SKM-1 treated with dmso at 0.1 percent for 144 hours (cell line): ENCODE results near the gene HFM1.
"Not testable (repeated sequence)": the region's sequence is repeated elsewhere in the genome, so short reads cannot be mapped to it uniquely, and the experiment has no call there.

Experiments
- DNase-seq: peaks from one replicate; lab custom pipeline; 2025; ENCODE audit not compliant: unreplicated experiment; lab: John Stamatoyannopoulos, UW

HFM1 gene

GRCh38 chr1:91381844-91382243 lies 22.8 kb downstream of the HFM1 start:
- DNase-seq = no peak

- DNase-seq = no peak
These were observed 30.6 kb downstream of the HFM1 start for GRCh38 chr1:91374086-91374485.

GRCh38 chr1:91372230-91372629 lies 32.4 kb downstream of the HFM1 start:
- not testable (repeated sequence) for DNase-seq

GRCh38 chr1:91349524-91349923 lies 55.1 kb downstream of the HFM1 start:
- DNase-seq = no peak

GRCh38 chr1:91346824-91347223 lies 57.8 kb downstream of the HFM1 start:
- no peak for DNase-seq

GRCh38 chr1:91345395-91346005 lies 59.1 kb downstream of the HFM1 start:
- no peak for DNase-seq

GRCh38 chr1:91338501-91338900 lies 66.1 kb downstream of the HFM1 start:
- DNase-seq = no peak

- no peak for DNase-seq
These were observed 69.0 kb downstream of the HFM1 start for GRCh38 chr1:91335603-91336002.

- DNase-seq = no peak
These were observed 69.8 kb downstream of the HFM1 start for GRCh38 chr1:91334856-91335255.

GRCh38 chr1:91325456-91325855 lies 79.2 kb downstream of the HFM1 start:
- DNase-seq = no peak

GRCh38 chr1:91314643-91315042 lies 90.0 kb downstream of the HFM1 start:
- DNase-seq = no peak

GRCh38 chr1:91311672-91312071 lies 93.0 kb downstream of the HFM1 start:
- DNase-seq = no peak

GRCh38 chr1:91308544-91308943 lies 96.1 kb downstream of the HFM1 start:
- no peak for DNase-seq

GRCh38 chr1:91307784-91308409 lies 96.7 kb downstream of the HFM1 start:
- no peak for DNase-seq

GRCh38 chr1:91303165-91303564 lies 101.5 kb downstream of the HFM1 start:
- no peak for DNase-seq

GRCh38 chr1:91288843-91289553 lies 115.6 kb downstream of the HFM1 start:
- DNase-seq = not testable (repeated sequence)

GRCh38 chr1:91286962-91287317 lies 117.7 kb downstream of the HFM1 start:
- DNase-seq = not testable (repeated sequence)

GRCh38 chr1:91286259-91286961 lies 118.2 kb downstream of the HFM1 start:
- DNase-seq = not testable (repeated sequence)

GRCh38 chr1:91283421-91283726 lies 121.3 kb downstream of the HFM1 start:
- no peak for DNase-seq

GRCh38 chr1:91282695-91283420 lies 121.8 kb downstream of the HFM1 start:
- DNase-seq = peak; percentile 23

- DNase-seq = no peak
These were observed 122.9 kb downstream of the HFM1 start for GRCh38 chr1:91281782-91282181.
